Urinary bladder (tissue), 4 donors: ENCODE data around the gene STAT4. TPM values are rescaled to one million over a fixed set of nuclear protein-coding genes. Genes with fewer than 3 reads are reported as not detected.

Source experiments
- DNase-seq: peaks from one replicate; pipeline ENCODE4 v3.0.0-alpha.2; 2015; ENCODE audit errors: extremely low spot score
- H3K27ac ChIP-seq: one replicate; pipeline ENCODE4 v1.5.1; 2013; ENCODE audit warnings: low read depth, mild to moderate bottlenecking, moderate library complexity
- H3K36me3 ChIP-seq: one replicate; pipeline ENCODE4 v1.6.1; 2013; ENCODE audit warnings: mild to moderate bottlenecking, moderate library complexity; ENCODE audit not compliant: insufficient read depth
- H3K4me1 ChIP-seq: one replicate; pipeline ENCODE4 v1.6.1; 2013; ENCODE audit warnings: mild to moderate bottlenecking, moderate library complexity; ENCODE audit not compliant: insufficient read depth
- H3K4me3 ChIP-seq: one replicate; pipeline ENCODE4 v1.5.1; 2013; ENCODE audit warnings: low read depth, low read length
- WGBS: extraction: QIAGEN DNeasy Blood & Tissue Kit; methylation state at CpG from one replicate; pipeline ENCODE4 v1.1.7; 2013; 5-methylcytosine and 5-hydroxymethylcytosine counted together
- polyA plus RNA-seq: library from polyadenylated mRNA; stranded (reverse); fragments of 200-250 nt; gene quantifications from one replicate; pipeline ENCODE4 v1.2.3, GENCODE V29; 2013
- total RNA-seq: library from RNA; depleted of rRNA; stranded (reverse); fragments of >200 nt; gene quantifications from one replicate; pipeline ENCODE4 v1.2.3, GENCODE V29; 2014
- donor health status: healthy with polysubstance abuse.
- donor health status: healthy.

STAT4 gene
- total and polyA plus RNA-seq, 2 donors: 0.80 to 7.1 TPM

- no peak overlapping the region for H3K4me3 ChIP-seq
- H3K4me1 ChIP-seq: no peaks in the 10 kb centered on the region
- no peak overlapping the region for H3K27ac ChIP-seq
- DNase-seq: no peak
- H3K36me3 ChIP-seq: no peaks in the 10 kb centered on the region
- 84% methylated on average over 4 of the region's 4 CpGs for WGBS
These were observed 4.9 kb downstream of the STAT4 start for GRCh38 chr2:191145769-191146471.

- H3K4me1 ChIP-seq: no peaks in the 10 kb centered on the region
- no peak overlapping the region for H3K4me3 ChIP-seq
- DNase-seq: no peak
- no peak overlapping the region for H3K27ac ChIP-seq
- WGBS: 92% methylated on average over 4 of the region's 4 CpGs
- H3K36me3 ChIP-seq: no peaks in the 10 kb centered on the region
These were observed 6.6 kb downstream of the STAT4 start for GRCh38 chr2:191144217-191144616.

GRCh38 chr2:191143791-191144190, 7.0 kb downstream of the STAT4 start:
- H3K27ac ChIP-seq: no peak overlapping the region
- no peaks in the 10 kb centered on the region for H3K4me1 ChIP-seq
- WGBS: 95% methylated on average over 1 of the region's 1 CpG
- H3K36me3 ChIP-seq: no peaks in the 10 kb centered on the region
- no peak for DNase-seq
- no peak overlapping the region for H3K4me3 ChIP-seq

GRCh38 chr2:191128911-191129304, 21.9 kb downstream of the STAT4 start:
- H3K4me3 ChIP-seq: no peak overlapping the region
- no peaks in the 10 kb centered on the region for H3K36me3 ChIP-seq
- no peak for DNase-seq
- no peak overlapping the region for H3K27ac ChIP-seq
- H3K4me1 ChIP-seq: no peaks in the 10 kb centered on the region
- WGBS: 72% methylated on average over 2 of the region's 2 CpGs

GRCh38 chr2:191128172-191128910, 22.5 kb downstream of the STAT4 start:
- Histone ChIP-seq H3K36me3 (no peaks in the 10 kb centered on the region), H3K4me1 (no peaks in the 10 kb centered on the region), H3K4me3 (no peak overlapping the region), H3K27ac (no peak overlapping the region)
- WGBS: 73% methylated on average over 8 of the region's 8 CpGs
- DNase-seq: no peak

GRCh38 chr2:191127235-191127634, 23.6 kb downstream of the STAT4 start:
- Histone ChIP-seq H3K4me3 (no peak overlapping the region), H3K36me3 (no peaks in the 10 kb centered on the region), H3K27ac (no peak overlapping the region), H3K4me1 (no peaks in the 10 kb centered on the region)
- WGBS: 93% methylated on average over 3 of the region's 3 CpGs
- no peak for DNase-seq

GRCh38 chr2:191126386-191127085, 24.3 kb downstream of the STAT4 start:
- H3K4me1 ChIP-seq: no peaks in the 10 kb centered on the region
- 65% methylated on average over 4 of the region's 4 CpGs for WGBS
- H3K4me3 ChIP-seq: no peak overlapping the region
- H3K27ac ChIP-seq: no peak overlapping the region
- no peaks in the 10 kb centered on the region for H3K36me3 ChIP-seq
- DNase-seq: no peak

GRCh38 chr2:191125646-191126045, 25.1 kb downstream of the STAT4 start:
- WGBS: 46% methylated on average over 2 of the region's 2 CpGs
- Histone ChIP-seq H3K36me3 (no peaks in the 10 kb centered on the region), H3K4me1 (no peaks in the 10 kb centered on the region), H3K4me3 (no peak overlapping the region), H3K27ac (no peak overlapping the region)
- DNase-seq: no peak

GRCh38 chr2:191122638-191123294, 28.0 kb downstream of the STAT4 start:
- H3K4me3 ChIP-seq: no peak overlapping the region
- 90% methylated on average over 2 of the region's 2 CpGs for WGBS
- H3K4me1 ChIP-seq: no peaks in the 10 kb centered on the region
- no peak overlapping the region for H3K27ac ChIP-seq
- H3K36me3 ChIP-seq: no peaks in the 10 kb centered on the region
- DNase-seq: no peak

- no peaks in the 10 kb centered on the region for H3K36me3 ChIP-seq
- no peaks in the 10 kb centered on the region for H3K4me1 ChIP-seq
- H3K4me3 ChIP-seq: no peak overlapping the region
- no peak overlapping the region for H3K27ac ChIP-seq
- DNase-seq: no peak
- 26% methylated on average over 3 of the region's 3 CpGs for WGBS
These were observed 33.5 kb downstream of the STAT4 start for GRCh38 chr2:191117341-191117740.

GRCh38 chr2:191115804-191116203, 35.0 kb downstream of the STAT4 start:
- no peaks in the 10 kb centered on the region for H3K36me3 ChIP-seq
- WGBS: 67% methylated on average over 2 of the region's 2 CpGs
- H3K27ac ChIP-seq: no peak overlapping the region
- H3K4me1 ChIP-seq: no peaks in the 10 kb centered on the region
- no peak overlapping the region for H3K4me3 ChIP-seq
- no peak for DNase-seq

- WGBS: 84% methylated on average over 3 of the region's 3 CpGs
- Histone ChIP-seq H3K27ac (no peak overlapping the region), H3K4me1 (no peaks in the 10 kb centered on the region), H3K36me3 (no peaks in the 10 kb centered on the region), H3K4me3 (no peak overlapping the region)
- no peak for DNase-seq
These were observed 35.4 kb downstream of the STAT4 start for GRCh38 chr2:191115391-191115790.

GRCh38 chr2:191114403-191114886, 36.3 kb downstream of the STAT4 start:
- Histone ChIP-seq H3K4me3 (no peak overlapping the region), H3K4me1 (no peaks in the 10 kb centered on the region), H3K27ac (no peak overlapping the region), H3K36me3 (no peaks in the 10 kb centered on the region)
- 41% methylated on average over 6 of the region's 6 CpGs for WGBS
- no peak for DNase-seq
